ENCODE data around the gene TSPAN14. TPM values are rescaled to one million over a fixed set of nuclear protein-coding genes. Genes with fewer than 3 reads are reported as not detected.

TSPAN14 gene
- total and polyA plus RNA-seq, 2 experiments from 2014 or later, result 17.9 to 40.7 TPM

DNA sequence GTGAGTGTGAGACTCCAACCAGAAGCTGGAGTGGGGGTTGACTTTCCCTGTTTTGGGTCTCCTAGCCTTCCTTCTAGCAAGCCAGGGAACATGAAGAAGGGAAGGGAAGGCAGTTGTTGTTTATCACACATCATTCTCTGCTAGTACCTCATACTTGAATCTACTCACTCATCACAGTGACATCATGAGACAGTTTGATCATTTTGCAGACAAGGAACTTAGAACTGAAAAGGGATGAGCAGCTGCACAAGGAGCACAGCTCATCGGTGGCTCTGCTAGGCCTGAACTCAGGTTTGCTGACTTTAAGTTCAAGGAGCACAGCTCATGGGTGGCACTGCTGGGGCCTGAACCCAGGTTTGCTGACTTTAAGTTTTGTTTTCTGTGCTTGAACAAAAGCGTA lies 26.6 kb upstream of the TSPAN14 start:
- Histone ChIP-seq H2AFZ (no peak overlapping the region), H3K4me3 (no peak overlapping the region), H3K79me2 (replicated peaks; ENCODE audit: insufficient read depth) (no peaks in the 10 kb centered on the region), H3K9me2 (ENCODE audit: insufficient read depth) (no peaks in the 10 kb centered on the region), H3K27me3 (ENCODE audit: insufficient read depth) (no peaks in the 10 kb centered on the region), H3K36me3 (ENCODE audit: insufficient read depth) (peaks cover 12% of the 10 kb centered on the region; the same call in 1 of the 2 replicates), H3K27ac (ENCODE audit: low read depth) (no peak overlapping the region), H3K4me1 (ENCODE audit: insufficient read depth) (no peaks in the 10 kb centered on the region), H3K4me2 (no peak overlapping the region), H4K20me1 (replicated peaks; ENCODE audit: insufficient read depth) (peaks cover 4% of the 10 kb centered on the region; the same call in 1 of the 2 replicates), H3F3A (replicated peaks; ENCODE audit: low read depth) (no peaks in the 10 kb centered on the region)
- Mint-ChIP-seq H3K27ac (no peak overlapping the region), H3K4me1 (no peaks in the 10 kb centered on the region), H3K36me3 (ENCODE audit: low read depth) (peaks cover 50% of the 10 kb centered on the region), H3K4me3 (no peak overlapping the region), H3K27me3 (ENCODE audit: insufficient read depth, low read depth, poor library complexity) (peaks cover 2% of the 10 kb centered on the region), H3K9me3 (no peaks in the 10 kb centered on the region)
- ATAC-seq, result no peak
- DNase-seq (ENCODE audit: low spot score), result no peak
- TF ChIP-seq, protein P1, sequence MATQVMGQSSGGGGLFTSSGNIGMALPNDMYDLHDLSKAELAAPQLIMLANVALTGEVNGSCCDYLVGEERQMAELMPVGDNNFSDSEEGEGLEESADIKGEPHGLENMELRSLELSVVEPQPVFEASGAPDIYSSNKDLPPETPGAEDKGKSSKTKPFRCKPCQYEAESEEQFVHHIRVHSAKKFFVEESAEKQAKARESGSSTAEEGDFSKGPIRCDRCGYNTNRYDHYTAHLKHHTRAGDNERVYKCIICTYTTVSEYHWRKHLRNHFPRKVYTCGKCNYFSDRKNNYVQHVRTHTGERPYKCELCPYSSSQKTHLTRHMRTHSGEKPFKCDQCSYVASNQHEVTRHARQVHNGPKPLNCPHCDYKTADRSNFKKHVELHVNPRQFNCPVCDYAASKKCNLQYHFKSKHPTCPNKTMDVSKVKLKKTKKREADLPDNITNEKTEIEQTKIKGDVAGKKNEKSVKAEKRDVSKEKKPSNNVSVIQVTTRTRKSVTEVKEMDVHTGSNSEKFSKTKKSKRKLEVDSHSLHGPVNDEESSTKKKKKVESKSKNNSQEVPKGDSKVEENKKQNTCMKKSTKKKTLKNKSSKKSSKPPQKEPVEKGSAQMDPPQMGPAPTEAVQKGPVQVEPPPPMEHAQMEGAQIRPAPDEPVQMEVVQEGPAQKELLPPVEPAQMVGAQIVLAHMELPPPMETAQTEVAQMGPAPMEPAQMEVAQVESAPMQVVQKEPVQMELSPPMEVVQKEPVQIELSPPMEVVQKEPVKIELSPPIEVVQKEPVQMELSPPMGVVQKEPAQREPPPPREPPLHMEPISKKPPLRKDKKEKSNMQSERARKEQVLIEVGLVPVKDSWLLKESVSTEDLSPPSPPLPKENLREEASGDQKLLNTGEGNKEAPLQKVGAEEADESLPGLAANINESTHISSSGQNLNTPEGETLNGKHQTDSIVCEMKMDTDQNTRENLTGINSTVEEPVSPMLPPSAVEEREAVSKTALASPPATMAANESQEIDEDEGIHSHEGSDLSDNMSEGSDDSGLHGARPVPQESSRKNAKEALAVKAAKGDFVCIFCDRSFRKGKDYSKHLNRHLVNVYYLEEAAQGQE (IDR thresholded peaks at IDR 0.05; ENCODE audit: unreplicated experiment), result no peak
- no peak for TF ChIP-seq EZH2 (IDR thresholded peaks at IDR 0.05; ENCODE audit: low read depth, unreplicated experiment)
- no peak for TF ChIP-seq CREB1 (CRISPR knock-in tag; IDR thresholded peaks at IDR 0.05; ENCODE audit: low read depth)
- no peak for TF ChIP-seq JUNB (IDR thresholded peaks at IDR 0.05; ENCODE audit: unreplicated experiment)
- TF ChIP-seq, protein P2, sequence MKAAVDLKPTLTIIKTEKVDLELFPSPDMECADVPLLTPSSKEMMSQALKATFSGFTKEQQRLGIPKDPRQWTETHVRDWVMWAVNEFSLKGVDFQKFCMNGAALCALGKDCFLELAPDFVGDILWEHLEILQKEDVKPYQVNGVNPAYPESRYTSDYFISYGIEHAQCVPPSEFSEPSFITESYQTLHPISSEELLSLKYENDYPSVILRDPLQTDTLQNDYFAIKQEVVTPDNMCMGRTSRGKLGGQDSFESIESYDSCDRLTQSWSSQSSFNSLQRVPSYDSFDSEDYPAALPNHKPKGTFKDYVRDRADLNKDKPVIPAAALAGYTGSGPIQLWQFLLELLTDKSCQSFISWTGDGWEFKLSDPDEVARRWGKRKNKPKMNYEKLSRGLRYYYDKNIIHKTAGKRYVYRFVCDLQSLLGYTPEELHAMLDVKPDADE (IDR thresholded peaks at IDR 0.05), result no peak
- TF ChIP-seq POLR2AphosphoS5 (IDR thresholded peaks at IDR 0.05; ENCODE audit: low read depth), result no peak
- TF ChIP-seq, protein P3, sequence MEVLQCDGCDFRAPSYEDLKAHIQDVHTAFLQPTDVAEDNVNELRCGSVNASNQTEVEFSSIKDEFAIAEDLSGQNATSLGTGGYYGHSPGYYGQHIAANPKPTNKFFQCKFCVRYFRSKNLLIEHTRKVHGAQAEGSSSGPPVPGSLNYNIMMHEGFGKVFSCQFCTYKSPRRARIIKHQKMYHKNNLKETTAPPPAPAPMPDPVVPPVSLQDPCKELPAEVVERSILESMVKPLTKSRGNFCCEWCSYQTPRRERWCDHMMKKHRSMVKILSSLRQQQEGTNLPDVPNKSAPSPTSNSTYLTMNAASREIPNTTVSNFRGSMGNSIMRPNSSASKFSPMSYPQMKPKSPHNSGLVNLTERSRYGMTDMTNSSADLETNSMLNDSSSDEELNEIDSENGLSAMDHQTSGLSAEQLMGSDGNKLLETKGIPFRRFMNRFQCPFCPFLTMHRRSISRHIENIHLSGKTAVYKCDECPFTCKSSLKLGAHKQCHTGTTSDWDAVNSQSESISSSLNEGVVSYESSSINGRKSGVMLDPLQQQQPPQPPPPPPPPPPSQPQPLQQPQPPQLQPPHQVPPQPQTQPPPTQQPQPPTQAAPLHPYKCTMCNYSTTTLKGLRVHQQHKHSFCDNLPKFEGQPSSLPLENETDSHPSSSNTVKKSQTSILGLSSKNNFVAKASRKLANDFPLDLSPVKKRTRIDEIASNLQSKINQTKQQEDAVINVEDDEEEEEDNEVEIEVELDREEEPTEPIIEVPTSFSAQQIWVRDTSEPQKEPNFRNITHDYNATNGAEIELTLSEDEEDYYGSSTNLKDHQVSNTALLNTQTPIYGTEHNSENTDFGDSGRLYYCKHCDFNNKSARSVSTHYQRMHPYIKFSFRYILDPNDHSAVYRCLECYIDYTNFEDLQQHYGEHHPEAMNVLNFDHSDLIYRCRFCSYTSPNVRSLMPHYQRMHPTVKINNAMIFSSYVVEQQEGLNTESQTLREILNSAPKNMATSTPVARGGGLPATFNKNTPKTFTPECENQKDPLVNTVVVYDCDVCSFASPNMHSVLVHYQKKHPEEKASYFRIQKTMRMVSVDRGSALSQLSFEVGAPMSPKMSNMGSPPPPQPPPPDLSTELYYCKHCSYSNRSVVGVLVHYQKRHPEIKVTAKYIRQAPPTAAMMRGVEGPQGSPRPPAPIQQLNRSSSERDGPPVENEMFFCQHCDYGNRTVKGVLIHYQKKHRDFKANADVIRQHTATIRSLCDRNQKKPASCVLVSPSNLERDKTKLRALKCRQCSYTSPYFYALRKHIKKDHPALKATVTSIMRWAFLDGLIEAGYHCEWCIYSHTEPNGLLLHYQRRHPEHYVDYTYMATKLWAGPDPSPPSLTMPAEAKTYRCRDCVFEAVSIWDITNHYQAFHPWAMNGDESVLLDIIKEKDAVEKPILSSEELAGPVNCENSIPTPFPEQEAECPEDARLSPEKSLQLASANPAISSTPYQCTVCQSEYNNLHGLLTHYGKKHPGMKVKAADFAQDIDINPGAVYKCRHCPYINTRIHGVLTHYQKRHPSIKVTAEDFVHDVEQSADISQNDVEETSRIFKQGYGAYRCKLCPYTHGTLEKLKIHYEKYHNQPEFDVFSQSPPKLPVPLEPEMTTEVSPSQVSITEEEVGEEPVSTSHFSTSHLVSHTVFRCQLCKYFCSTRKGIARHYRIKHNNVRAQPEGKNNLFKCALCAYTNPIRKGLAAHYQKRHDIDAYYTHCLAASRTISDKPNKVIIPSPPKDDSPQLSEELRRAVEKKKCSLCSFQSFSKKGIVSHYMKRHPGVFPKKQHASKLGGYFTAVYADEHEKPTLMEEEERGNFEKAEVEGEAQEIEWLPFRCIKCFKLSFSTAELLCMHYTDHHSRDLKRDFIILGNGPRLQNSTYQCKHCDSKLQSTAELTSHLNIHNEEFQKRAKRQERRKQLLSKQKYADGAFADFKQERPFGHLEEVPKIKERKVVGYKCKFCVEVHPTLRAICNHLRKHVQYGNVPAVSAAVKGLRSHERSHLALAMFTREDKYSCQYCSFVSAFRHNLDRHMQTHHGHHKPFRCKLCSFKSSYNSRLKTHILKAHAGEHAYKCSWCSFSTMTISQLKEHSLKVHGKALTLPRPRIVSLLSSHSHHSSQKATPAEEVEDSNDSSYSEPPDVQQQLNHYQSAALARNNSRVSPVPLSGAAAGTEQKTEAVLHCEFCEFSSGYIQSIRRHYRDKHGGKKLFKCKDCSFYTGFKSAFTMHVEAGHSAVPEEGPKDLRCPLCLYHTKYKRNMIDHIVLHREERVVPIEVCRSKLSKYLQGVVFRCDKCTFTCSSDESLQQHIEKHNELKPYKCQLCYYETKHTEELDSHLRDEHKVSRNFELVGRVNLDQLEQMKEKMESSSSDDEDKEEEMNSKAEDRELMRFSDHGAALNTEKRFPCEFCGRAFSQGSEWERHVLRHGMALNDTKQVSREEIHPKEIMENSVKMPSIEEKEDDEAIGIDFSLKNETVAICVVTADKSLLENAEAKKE (CRISPR knock-in tag; IDR thresholded peaks at IDR 0.05), result no peak
- no peak for TF ChIP-seq ZNF331 (CRISPR knock-in tag; IDR thresholded peaks at IDR 0.05; ENCODE audit: low read depth)
- TF ChIP-seq EZH2phosphoT487 (IDR thresholded peaks at IDR 0.05; ENCODE audit: unreplicated experiment), result no peak
- TF ChIP-seq, protein P4, sequence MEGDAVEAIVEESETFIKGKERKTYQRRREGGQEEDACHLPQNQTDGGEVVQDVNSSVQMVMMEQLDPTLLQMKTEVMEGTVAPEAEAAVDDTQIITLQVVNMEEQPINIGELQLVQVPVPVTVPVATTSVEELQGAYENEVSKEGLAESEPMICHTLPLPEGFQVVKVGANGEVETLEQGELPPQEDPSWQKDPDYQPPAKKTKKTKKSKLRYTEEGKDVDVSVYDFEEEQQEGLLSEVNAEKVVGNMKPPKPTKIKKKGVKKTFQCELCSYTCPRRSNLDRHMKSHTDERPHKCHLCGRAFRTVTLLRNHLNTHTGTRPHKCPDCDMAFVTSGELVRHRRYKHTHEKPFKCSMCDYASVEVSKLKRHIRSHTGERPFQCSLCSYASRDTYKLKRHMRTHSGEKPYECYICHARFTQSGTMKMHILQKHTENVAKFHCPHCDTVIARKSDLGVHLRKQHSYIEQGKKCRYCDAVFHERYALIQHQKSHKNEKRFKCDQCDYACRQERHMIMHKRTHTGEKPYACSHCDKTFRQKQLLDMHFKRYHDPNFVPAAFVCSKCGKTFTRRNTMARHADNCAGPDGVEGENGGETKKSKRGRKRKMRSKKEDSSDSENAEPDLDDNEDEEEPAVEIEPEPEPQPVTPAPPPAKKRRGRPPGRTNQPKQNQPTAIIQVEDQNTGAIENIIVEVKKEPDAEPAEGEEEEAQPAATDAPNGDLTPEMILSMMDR (conservative IDR thresholded peaks at IDR 0.05; ENCODE audit: low read depth in 2 of 2), result no peak
- TF ChIP-seq ZNF114 (CRISPR knock-in tag; IDR thresholded peaks at IDR 0.05), result no peak

Measured in GM23338 (cell line).